A673 (cell line): Measurements from ENCODE around the gene PCYT1B.
"Not testable (repeated sequence)": the region's sequence is repeated elsewhere in the genome, so short reads cannot be mapped to it uniquely, and the experiment has no call there.

Experiments used
- CTCF ChIP-seq: fragments of 300-800, 200-600 bp; sonication (generic); conservative IDR thresholded peaks from 2 replicates; pipeline ENCODE4 v1.5.1; 2017; ENCODE audit warnings: low read depth, mild to moderate bottlenecking, antibody characterized with exemption, low read length, moderate library complexity, mixed read lengths
- EZH2 ChIP-seq: fragments of 200-600 bp; sonication (generic); IDR thresholded peaks from 2 replicates; pipeline ENCODE4 v1.6.1; 2017; ENCODE audit warnings: borderline replicate concordance, low read depth, mild to moderate bottlenecking, mixed read lengths, antibody characterized with exemption, low read length; ENCODE audit not compliant: poor library complexity, severe bottlenecking

- TF ChIP-seq EZH2, CTCF: not testable (repeated sequence)
Measured at GRCh38 chrX:24655679-24656078, 8.5 kb upstream of the PCYT1B start.
